GM12878 (cell line): Measurements from ENCODE around the gene FOXN4. TPM values are rescaled to one million over a fixed set of nuclear protein-coding genes. Genes with fewer than 3 reads are reported as not detected.

Experiments
- ATAC-seq: fragments of 200-7000 bp; cut with Tn5 transposase; 3 replicates; pipeline ENCODE4 v1.9.1; 2020; ENCODE audit warnings: mild to moderate bottlenecking, moderate library complexity
- BruUV-seq: library from RNA; stranded (reverse); fragments of 400-500 nt; replicated peaks from 2 replicates; lab custom pipeline; 2021; lab: Mats Ljungman, UMichigan
- CTCF ChIA-PET: fragments of 300-600 bp; sonication (Branson Sonifier 250); formaldehyde crosslinking; extraction: SDS; loops from one replicate; lab custom pipeline; 2021; ENCODE audit warnings: inconsistent platforms; lab: Yijun Ruan, JAX
- POLR2A ChIA-PET: fragments of 350-600 bp; formaldehyde crosslinking; extraction: SDS; loops from one replicate; lab custom pipeline; 2021; ENCODE audit warnings: inconsistent platforms; lab: Charles Lee
- RAD21 ChIA-PET: fragments of 300-600 bp; sonication (Branson Sonifier 250); formaldehyde crosslinking; loops from one replicate; lab custom pipeline; 2023; ENCODE audit warnings: antibody characterized with exemption; ENCODE audit not compliant: unreplicated experiment; lab: Charles Lee
- SMC1A ChIA-PET: fragments of 300-600 bp; sonication (Branson Sonifier 250); formaldehyde crosslinking; loops from one replicate; lab custom pipeline; 2023; ENCODE audit not compliant: unreplicated experiment, uncharacterized antibody; lab: Charles Lee
- DNase-seq: peaks from one replicate; pipeline ENCODE4 v3.0.0-alpha.2; 2011; ENCODE audit warnings: low read depth, low spot score
- FAIRE-seq: peaks from 3 replicates; lab custom pipeline; 2011; peaks lifted over from hg19 to GRCh38; lab: Jason Lieb, UNC
- H2AFZ ChIP-seq: 2 replicates; pipeline ENCODE4 v1.6.0; 2011; ENCODE audit warnings: low read depth, low read length, control low read depth; ENCODE audit not compliant: control insufficient read depth
- H3K27ac ChIP-seq: 2 replicates; pipeline ENCODE4 v1.5.1; 2011; ENCODE audit warnings: control low read depth; ENCODE audit not compliant: control insufficient read depth, insufficient read depth
- H3K27me3 ChIP-seq, 2 experiments: replicated peaks in 1 of 2; 2 replicates each; pipeline versions ENCODE4 v1.6.0 to v1.6.1; 2011; ENCODE audit warnings: low read length in 1 of 2; ENCODE audit not compliant: control insufficient read depth in 2 of 2, insufficient read depth in 2 of 2
- H3K36me3 ChIP-seq, 2 experiments: 2 replicates each; pipeline ENCODE4 v1.5.1; 2011; ENCODE audit warnings: low read length in 1 of 2; ENCODE audit not compliant: control insufficient read depth in 2 of 2, insufficient read depth in 2 of 2
- H3K4me1 ChIP-seq: 2 replicates; pipeline ENCODE4 v1.6.1; 2011; ENCODE audit warnings: mild to moderate bottlenecking, low read length, moderate library complexity, mixed read lengths; ENCODE audit not compliant: control insufficient read depth, insufficient read depth
- H3K4me2 ChIP-seq: 2 replicates; pipeline ENCODE4 v1.6.0; 2011; ENCODE audit warnings: control low read depth; ENCODE audit not compliant: control insufficient read depth, insufficient read depth
- H3K4me3 ChIP-seq: fragments of 200-600 bp; sonication (generic); 2 replicates; pipeline ENCODE4 v1.5.1; 2016
- H3K79me2 ChIP-seq: 2 replicates; pipeline ENCODE4 v1.6.0; 2011; ENCODE audit warnings: low read length; ENCODE audit not compliant: control insufficient read depth, insufficient read depth
- H3K9ac ChIP-seq: 2 replicates; pipeline ENCODE4 v1.8.0; 2011; ENCODE audit warnings: low read length, control low read depth, mixed read lengths; ENCODE audit not compliant: control insufficient read depth, insufficient read depth
- H3K9me3 ChIP-seq: replicated peaks from 3 replicates; pipeline ENCODE4 v1.5.1; 2011; ENCODE audit warnings: mild to moderate bottlenecking, low read length; ENCODE audit not compliant: control insufficient read depth, insufficient read depth
- H4K20me1 ChIP-seq: 2 replicates; pipeline ENCODE4 v1.6.0; 2011; ENCODE audit not compliant: control insufficient read depth, insufficient read depth
- ATF2 ChIP-seq: IDR thresholded peaks from 2 replicates; pipeline ENCODE4 v1.6.1; 2012; ENCODE audit warnings: low read length, inconsistent platforms
- CREM ChIP-seq: IDR thresholded peaks from 2 replicates; pipeline ENCODE4 v1.6.1; 2014; ENCODE audit warnings: antibody characterized with exemption, low read depth
- KDM1A ChIP-seq: fragments of 200-600 bp; sonication (generic); IDR thresholded peaks from 2 replicates; pipeline ENCODE4 v1.6.1; 2016; ENCODE audit warnings: borderline replicate concordance
- NR2C1 ChIP-seq: fragments of 450-650 bp; IDR thresholded peaks from 2 replicates; pipeline ENCODE4 v1.6.1; 2017; ENCODE audit warnings: antibody characterized with exemption, mild to moderate bottlenecking, moderate library complexity
- WGBS: methylation state at CpG from one replicate; pipeline ENCODE4 v1.1.6; 2016; ENCODE audit warnings: low lambda C conversion rate; ENCODE audit not compliant: insufficient replicate concordance, insufficient coverage; ENCODE audit errors: missing lambda C conversion rate; 5-methylcytosine and 5-hydroxymethylcytosine counted together
- in situ Hi-C: fragments of 300-500 bp; cut with MboI; formaldehyde crosslinking; loops from 9 replicates; pipeline ENCODE4 v1.14.3; 2018; ENCODE audit warnings: mixed read lengths
- intact Hi-C: fragments of 100-400 bp; cut with micrococcal nuclease; formaldehyde crosslinking; loops from one replicate; pipeline ENCODE4 v1.14.2; 2022; ENCODE audit not compliant: unreplicated experiment
- polyA plus RNA-seq, 11 experiments: library from polyadenylated mRNA; depleted of rRNA in 4 of 11; unstranded in 6 of 11; stranded (reverse) in 5 of 11; fragments of >200 nt; fragmentation: Nextera tagmentation in 4 of 11; fragmentation: Illumina TruSeq in 1 of 11; extraction: Ambion mirVana in 4 of 11; extraction: Trizol in 1 of 11; gene quantifications; 1 replicate in 1 of 11; 2 replicates in 10 of 11; pipeline versions ENCODE4 v1.2.1 to v1.2.3, GENCODE V29; 2011 to 2016; ENCODE audit warnings: inconsistent platforms in 2 of 11, missing spikeins in 2 of 11, low read depth in 1 of 11
- total RNA-seq, 4 experiments: library from RNA; depleted of rRNA in 3 of 4; stranded (reverse); fragments of >200 nt in 3 of 4; fragmentation: Illumina TruSeq in 1 of 4; extraction: Trizol in 1 of 4; gene quantifications; 2 replicates each; pipeline versions ENCODE4 v1.2.1 to v1.2.3, GENCODE V29; 2013 to 2021

FOXN4 gene
- total and polyA plus RNA-seq, 10 of the 15 experiments (the other 5 are each of a cell fraction or from before 2014, with no cell fraction given) = not detected

GRCh38 chr12:109247831-109248654 is 61.0 kb downstream of the FOXN4 start:
- no TSS peak for BruUV-seq
- H3K4me2 ChIP-seq = no peak overlapping the region
- ChIA-PET SMC1A (no interaction called here), POLR2A (no interaction called here), RAD21 (no interaction called here), CTCF (interaction anchor here (0.6 kb wide), 1 partner anchor 15 kb away, joined by 3 read pairs; no protein-coding TSS in a partner anchor)
- H3K4me1 ChIP-seq = no peaks in the 10 kb centered on the region
- no peaks in the 10 kb centered on the region for H3K79me2 ChIP-seq
- no peaks in the 10 kb centered on the region for H4K20me1 ChIP-seq
- TF ChIP-seq CREM (no peak), ATF2 (no peak)
- no peak for FAIRE-seq
- H3K36me3 ChIP-seq = no peaks in the 10 kb centered on the region
- H3K9me3 ChIP-seq = no peaks in the 10 kb centered on the region
- H2AFZ ChIP-seq = no peak overlapping the region
- intact Hi-C loops (no loop called here), in situ Hi-C loops (no loop called here)
- H3K27ac ChIP-seq = no peak overlapping the region
- H3K4me3 ChIP-seq = no peak overlapping the region
- H3K9ac ChIP-seq = no peak overlapping the region
- no peaks in the 10 kb centered on the region for H3K27me3 ChIP-seq
- ATAC-seq = no peak
- WGBS = 42% methylated on average over 9 of the region's 9 CpGs
- DNase-seq = no peak

- no peaks in the 10 kb centered on the region for H3K4me1 ChIP-seq
- in situ Hi-C loops = no loop called here
- SMC1A ChIA-PET = no interaction called here
- H3K4me2 ChIP-seq = no peak overlapping the region
- CTCF ChIA-PET = no interaction called here
- POLR2A ChIA-PET = no interaction called here
- no peak overlapping the region for H3K27ac ChIP-seq
- no peak overlapping the region for H3K4me3 ChIP-seq
- no TSS peak for BruUV-seq
- TF ChIP-seq NR2C1 (no peak), KDM1A (no peak)
- H2AFZ ChIP-seq = no peak overlapping the region
- H4K20me1 ChIP-seq = no peaks in the 10 kb centered on the region
- DNase-seq (no peak), ATAC-seq (no peak), FAIRE-seq (no peak)
- intact Hi-C loops = no loop called here
- H3K9me3 ChIP-seq = no peaks in the 10 kb centered on the region
- RAD21 ChIA-PET = no interaction called here
- H3K36me3 ChIP-seq = no peaks in the 10 kb centered on the region
- H3K9ac ChIP-seq = no peak overlapping the region
- H3K79me2 ChIP-seq = no peaks in the 10 kb centered on the region
- 70% methylated on average over 15 of the region's 15 CpGs for WGBS
- H3K27me3 ChIP-seq = no peaks in the 10 kb centered on the region
Observed at GRCh38 chr12:109246221-109246620, 62.9 kb downstream of the FOXN4 start.
